Bronchus fibroblast of lung (primary cell): Measurements from ENCODE around the gene TXNDC5. TPM values are rescaled to one million over a fixed set of nuclear protein-coding genes. Genes with fewer than 3 reads are reported as not detected.

ENCODE experiments used
- total RNA-seq: library from RNA; depleted of rRNA; stranded (reverse); fragments of >200 nt; gene quantifications from 2 replicates; pipeline ENCODE4 v1.2.3, GENCODE V29; 2015

TXNDC5 gene
- total RNA-seq: 290 and 314 TPM in 2 replicates

DNA sequence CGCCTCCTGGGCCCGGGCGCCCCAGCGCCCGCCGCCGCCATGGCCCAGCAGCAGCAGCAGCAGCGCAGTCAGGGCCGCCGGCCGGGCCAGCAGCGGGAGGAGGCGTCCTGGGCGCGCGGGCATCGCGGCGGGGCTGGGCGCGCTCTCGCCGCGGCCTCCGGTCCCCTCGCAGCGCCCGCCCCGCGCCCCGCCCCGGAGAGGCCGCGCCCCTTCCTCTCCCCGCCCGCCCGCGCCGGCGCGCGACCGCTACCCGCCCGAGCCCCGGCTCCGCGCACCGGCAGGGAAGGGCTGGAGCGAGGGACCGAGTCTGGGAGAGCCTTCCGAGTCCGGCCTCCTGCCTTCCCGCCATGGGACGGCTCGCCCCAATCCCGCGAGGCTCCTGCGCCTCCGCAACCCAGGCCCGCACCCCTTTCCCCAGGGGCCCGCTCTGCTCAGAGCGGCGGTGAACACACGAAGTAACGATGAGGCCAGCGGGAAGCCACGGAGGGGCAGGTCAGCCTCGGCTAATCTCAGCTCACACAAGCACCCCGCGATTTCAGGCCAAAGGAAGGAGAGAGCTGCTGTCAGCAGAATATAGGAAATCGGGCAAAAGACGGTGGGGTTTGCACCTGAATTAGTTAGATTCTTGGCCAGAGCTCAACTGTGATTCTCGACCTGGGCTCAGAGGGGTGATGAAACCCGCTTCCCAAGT lies at the start of gene TXNDC5:
TSS of gene TXNDC5 (minus strand) at position 135 of the 691 bp plus-strand sequence. CDS start at position 123, 12 bp downstream.

Other genes with a start within 250 kb of the TXNDC5 start
- gene BMP6, start 184.7 kb downstream of the TXNDC5 start, total RNA-seq: 0.15 TPM in 1 of 2 replicates, not detected in the other
- gene BLOC1S5, start 153.6 kb upstream of the TXNDC5 start, total RNA-seq: 10.7 and 11.3 TPM in 2 replicates
- 55.6 and 56.5 TPM in 2 replicates for gene EEF1E1, start 191.8 kb upstream of the TXNDC5 start, total RNA-seq